GM18868 (cell line): Measurements from ENCODE around the gene FABP6.
"Not testable (repeated sequence)": the region's sequence is repeated elsewhere in the genome, so short reads cannot be mapped to it uniquely, and the experiment has no call there.

Experiments
- ATAC-seq: cut with Tn5 transposase; IDR thresholded peaks from one replicate; pipeline ENCODE4 v1.9.1; 2021; ENCODE audit warnings: mild to moderate bottlenecking, moderate library complexity; ENCODE audit not compliant: unreplicated experiment

Gene FABP6

DNA sequence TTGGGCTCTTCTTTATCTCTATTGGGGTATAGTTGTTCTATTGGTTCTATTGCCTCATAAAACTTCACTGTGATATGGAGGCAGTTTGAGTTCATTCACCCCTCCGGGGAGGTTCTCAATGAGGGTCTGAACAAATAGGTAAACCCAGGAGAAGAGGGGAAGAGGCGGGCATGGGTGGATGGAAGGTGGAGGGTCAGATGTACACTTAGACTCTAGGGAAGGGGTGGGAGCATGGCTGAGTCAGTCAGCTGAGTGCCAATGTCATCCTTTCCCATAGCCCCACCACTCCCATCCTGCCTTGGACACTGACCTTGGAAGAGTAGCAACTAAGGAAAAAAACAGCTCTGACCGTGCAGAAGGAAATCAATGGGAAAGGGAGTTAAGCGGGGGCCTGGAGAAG is 9.9 kb upstream of the FABP6 start:
- ATAC-seq, result no peak

DNA sequence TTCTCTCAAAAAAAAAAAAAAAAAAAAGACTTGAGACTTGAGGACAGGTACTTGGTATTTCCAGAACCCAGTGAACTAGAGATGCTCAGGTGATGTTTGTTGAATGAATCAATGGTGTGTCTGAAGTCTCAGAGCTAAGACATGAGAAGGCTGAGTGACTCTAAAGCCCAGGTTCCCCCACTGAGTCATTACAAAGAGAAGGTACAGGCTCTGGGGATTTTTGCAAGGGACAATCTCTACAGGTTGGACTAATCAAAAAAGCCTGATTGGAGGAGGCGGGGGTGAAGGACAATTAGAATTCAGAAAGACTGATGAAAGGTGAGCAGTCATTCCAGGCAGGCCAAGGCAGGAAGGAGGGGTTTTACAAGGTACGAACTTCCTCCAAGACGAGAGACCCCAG is 8.2 kb upstream of the FABP6 start:
- ATAC-seq, result peak; percentile 88

DNA sequence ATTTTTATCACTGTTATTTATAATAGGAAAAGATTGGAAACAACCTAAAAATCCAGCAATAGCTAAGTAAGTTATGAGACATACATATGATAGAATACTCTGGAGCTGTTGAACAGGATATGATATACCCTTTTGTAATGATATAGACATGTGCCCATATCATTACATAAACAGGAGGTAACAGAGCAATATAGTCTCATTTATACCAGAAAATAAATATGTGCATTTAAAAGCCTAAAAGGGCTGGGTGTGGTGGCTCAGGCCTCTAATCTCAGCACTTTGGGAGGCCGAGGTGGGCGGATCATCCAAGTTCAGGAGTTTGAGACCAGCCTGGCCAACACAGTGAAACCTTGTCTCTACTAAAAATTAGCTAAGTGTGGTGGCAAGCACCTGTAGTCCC is 2.3 kb upstream of the FABP6 start:
- no peak for ATAC-seq

DNA sequence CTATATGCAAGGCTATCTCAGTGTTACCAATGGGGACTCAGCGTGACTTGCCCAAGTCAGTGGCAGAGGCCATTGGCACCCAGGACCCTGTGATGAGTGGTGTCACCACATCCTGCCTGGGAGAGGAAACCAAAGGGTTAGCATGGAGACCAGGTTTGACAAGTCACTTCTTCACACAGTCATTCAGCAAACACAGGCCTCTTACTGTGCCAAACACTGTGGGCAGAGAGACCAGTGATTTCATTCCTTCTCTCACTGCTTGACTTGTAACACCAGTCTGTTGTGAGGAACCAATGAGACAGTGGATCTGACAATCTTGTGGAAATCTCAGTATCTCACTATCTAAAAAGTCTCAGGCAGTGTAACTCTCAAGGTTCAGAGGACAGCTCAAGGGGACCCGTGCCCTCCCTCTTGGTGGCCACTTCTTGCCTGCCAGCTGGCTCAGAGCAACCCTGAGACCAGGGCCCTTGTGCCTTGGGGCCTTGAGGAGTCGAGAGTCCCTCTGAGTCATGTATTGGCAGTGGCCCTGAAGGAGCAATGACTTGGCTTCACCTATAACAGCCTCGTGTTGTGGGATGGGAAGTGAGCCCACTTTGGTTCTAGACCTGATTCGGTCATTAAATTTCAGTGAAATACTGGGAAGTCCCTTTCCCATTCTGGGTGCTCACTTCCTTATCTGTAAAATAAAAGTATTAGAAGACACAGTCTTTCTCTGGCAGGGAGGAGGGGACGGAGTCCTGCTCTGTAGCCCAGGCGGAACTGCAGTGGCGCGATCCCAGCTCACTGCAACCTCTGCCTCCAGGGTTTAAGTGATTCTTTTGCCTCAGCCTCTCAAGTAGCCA is 1.6 kb downstream of the FABP6 start:
- peak; percentile 71 for ATAC-seq

DNA sequence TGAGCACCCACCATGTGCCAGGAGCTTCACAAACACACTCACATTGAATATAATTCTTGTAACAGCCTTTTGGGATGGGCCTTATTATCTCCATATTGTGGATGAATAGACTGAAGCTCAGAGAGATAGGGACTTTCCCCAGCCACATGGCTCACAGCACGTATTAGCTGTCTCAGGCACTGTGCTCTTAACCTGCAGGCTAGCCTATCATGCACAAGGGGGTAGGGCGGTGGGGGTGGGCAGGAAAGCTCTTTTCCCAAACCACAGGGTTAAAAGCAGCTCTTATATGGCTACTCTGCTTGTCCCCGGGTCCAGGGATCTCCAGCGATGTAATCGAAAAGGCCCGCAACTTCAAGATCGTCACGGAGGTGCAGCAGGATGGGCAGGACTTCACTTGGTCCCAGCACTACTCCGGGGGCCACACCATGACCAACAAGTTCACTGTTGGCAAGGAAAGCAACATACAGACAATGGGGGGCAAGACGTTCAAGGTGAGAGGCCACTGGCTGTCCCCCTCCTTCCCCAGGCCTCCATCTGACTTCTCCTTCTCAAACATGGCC is 2.6 kb downstream of the FABP6 start:
- peak; percentile 51 for ATAC-seq

DNA sequence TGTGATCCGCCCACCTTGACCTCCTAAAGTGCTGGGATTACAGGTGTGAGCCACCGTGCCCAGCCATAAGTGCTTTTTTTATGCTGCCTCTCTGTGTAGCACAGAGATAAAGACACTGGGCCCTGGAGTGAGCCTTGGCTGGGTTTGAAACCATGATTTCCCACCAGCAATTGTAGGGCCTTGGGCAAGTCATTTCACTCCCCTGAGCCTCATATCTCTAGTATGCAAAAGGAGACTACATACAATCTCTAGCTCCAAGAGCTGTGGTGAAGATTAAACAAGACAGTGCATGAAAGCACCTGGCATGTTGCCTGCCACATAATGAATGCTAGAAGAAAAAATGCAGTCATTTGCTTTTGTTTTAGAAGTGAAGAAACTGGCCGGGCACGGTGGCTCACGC is 3.9 kb downstream of the FABP6 start:
- peak; percentile 43 for ATAC-seq

DNA sequence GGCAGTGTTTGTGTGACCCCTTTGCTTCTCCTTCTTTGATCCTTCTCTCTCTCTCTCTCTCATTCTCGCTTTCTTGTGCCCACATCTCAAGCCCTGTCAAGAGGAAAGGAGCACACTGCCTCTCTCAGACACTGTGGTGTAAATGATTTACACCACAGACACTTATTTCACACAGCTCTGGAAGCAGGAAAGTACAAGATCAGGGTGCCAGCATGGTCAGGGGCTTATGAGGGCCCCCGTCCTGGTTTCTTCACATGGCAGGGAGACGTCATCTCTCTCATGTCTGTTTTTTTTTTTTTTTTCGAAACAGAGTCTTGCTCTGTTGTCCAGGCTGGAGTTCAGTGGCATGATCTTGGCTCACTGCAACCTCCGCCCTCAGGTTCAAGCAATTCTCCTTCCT is 6.4 kb downstream of the FABP6 start:
- no peak for ATAC-seq

DNA sequence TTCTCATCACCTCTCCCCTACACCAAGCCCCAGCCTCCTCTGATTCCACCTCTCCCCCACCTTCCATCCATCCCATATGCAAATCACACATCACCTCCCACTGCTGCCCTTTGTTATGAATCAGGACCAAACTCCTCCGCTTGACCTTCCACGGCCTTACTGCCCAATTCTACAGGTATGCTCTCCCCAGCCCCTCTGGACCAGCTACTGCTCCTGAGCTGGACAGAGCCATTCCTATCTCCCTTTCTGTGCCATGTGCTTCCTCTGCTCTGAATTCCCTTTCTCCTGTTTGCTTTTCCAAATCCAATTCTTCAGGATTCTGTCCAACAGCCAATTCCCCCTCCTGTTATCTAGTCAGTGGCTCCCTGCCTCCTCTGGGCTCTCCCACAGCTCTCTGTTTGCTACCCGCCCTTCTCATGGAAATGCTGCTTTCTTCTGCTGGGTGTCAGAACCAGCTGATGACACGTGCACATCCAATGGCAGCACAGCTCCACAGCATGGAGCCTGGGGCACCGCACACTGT is 8.3 kb downstream of the FABP6 start:
- no peak for ATAC-seq

DNA sequence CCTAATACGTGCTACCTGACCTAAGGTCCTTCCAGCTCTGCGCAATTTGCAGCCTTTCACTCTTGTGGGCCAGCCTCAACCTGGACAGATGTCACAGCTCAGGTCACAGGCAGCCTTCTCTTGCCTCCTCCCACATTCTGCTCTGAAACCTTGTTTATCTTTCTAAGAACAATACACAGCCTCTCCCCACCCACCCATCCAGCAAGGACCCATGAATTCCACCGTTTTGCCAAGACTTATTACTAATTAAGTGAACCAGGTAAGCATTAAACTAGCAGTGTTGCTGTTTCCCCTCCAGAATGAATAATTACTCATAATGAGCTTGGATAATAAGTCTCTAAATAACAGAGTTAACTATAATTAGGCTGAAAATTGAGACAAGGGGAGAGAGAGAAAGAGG is 11.0 kb downstream of the FABP6 start:
- no peak for ATAC-seq

DNA sequence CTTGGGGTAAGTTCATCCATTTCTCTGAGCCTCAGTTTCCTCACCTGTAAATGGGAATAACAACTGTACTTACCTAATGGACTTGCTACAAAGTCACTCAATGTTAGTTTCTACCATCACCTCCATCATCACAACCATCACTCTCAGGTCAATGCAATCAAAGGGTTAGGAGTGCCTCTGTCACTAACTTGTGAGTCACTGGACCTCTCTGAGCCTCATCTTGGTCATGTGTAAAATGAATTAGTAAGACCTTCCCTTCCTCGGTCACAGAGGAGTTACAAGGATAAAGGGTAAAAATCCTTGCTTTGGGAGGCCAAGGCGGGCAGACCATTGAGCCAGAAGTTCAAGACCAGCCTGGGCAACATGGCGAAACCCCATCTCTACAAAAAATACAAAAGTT is 12.8 kb downstream of the FABP6 start:
- ATAC-seq, result no peak

DNA sequence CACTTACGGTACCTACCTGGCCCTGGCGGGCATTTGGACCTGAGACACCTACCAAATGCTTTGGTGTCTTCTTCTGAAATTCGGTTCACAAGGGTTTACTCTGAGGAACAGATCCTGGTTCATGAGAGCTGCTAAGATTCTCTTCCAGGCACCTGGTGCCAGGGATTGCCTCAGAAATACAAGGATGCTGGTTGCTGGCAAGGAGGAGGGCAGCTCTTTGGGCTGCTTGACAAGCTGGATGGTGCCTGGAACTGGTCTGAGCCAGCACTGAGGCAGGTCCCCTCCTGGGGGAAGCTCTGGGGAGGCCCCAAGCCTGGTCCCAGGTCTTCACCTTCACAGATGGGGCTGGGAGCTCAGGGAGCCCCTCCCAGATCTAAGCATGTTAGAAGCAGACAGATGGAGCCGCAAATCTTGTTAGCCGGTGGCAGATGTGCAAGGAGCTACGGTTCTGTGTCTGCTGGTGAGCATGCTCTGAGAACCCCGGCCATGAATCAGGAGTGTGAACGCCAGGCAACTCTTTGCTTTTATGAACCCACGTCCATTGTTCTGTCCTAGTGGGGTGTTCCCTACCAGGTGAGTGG is 16.3 kb downstream of the FABP6 start:
- no peak for ATAC-seq

DNA sequence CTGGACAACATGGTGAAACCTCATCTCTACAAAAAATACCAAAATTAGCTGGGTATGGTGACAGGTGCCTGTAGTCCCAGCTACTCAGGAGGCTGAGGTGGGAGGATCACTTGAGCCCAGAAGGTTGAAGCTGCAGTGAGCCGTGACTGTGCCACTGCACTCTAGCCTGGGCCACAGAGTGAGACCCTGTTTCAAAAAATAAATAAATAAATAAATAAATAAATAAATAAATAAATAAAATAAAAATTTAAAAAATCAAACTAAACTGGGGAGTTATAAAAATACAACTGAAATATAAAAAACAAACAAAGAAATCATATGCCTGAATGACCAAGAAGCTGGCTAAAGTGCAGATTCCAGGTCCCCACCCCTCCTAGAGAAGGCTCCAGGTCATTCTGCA is 20.3 kb downstream of the FABP6 start:
- not testable (repeated sequence) for ATAC-seq

DNA sequence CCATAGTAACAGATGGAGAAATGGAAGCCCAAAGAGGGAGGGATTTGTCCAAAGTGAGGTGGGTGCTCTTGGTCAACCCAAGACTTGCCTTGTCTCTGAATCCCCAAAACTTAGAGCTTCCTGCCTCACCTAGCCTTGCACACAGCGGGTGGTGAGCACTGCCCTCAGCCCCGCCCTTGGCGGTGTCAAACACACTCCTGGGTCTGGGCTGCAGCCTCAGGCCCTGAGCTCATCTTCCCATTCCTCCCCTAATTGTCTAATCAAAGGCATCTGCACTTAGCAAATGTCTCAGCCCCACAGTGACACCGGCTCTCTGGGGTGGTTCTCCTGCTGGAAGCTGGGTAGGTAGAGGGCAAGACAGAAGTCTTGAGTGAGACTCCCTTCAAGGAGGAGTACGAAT is 20.9 kb downstream of the FABP6 start:
- ATAC-seq, result no peak

DNA sequence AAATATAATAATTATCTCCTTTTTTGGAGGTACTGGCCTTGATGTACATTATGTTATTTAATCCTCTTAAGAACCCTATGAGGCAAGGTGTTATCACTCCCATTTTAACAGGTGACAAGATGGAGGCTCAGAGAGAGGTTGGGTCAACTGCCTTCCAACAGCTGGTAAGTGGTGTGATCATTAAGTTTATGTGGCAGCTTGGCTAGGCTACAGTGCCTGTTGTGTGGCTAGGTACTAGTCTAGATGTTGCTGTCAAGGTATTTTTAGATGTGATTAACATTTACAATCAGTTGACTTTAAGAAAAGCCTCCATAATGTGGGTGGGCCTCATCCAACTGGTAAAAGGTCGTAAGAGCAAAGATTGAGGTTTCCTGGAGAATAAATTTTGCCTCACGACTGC is 21.5 kb downstream of the FABP6 start:
- no peak for ATAC-seq

DNA sequence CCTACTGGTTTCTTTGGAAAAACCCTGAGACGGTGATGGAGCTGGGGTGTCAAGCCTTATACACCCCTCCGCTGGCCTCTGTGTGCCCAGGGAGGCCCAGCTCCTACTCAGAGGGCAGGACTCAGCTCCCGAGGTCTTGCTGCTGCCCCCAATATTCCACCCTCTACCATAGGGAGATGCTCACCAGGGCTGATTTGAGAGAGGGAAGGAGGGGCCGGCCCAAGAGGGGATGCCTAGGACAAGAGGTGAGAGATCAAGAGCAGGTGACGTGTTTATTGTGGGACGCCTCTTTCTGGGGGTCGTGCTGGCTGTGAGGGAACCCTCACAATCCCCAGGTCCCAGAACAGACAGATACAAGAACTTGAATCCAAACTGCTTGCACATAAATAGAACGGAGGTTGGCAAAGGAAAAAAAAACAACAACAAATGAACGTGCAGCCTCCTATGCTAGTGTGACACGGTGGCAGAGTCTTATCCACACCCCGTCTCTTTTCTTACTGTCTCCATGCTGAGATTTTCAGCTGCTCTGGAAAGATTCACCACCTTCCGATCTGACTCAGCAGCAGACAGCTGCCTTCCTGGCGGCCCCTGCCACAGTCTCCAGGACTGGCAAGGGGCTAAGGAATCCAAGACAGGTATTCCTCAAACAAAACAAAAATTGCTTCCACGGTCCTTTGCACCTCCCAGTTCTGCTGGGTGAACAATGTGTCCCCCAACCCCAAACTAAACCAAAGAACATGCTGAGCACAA is 22.3 kb downstream of the FABP6 start:
- ATAC-seq, result no peak

DNA sequence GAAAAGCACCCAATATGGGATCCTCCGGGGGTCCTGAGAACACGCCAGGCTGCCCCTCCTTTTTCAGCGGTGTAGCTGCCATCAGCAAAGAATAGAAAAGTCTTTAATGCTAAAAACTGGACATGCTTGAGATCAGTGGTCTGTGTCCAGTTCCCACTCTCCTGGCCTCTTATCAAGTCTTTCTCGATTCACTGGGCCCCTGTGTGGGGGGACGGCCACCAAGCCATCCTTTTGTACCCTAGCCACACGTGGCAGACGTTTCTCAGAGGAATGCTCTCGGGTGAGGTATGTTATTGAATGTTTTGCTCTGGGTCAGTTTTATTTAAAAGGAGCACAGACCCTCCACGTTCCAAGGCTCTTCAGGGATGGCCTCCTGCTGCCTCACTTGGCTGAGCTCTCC is 23.6 kb downstream of the FABP6 start:
- no peak for ATAC-seq

DNA sequence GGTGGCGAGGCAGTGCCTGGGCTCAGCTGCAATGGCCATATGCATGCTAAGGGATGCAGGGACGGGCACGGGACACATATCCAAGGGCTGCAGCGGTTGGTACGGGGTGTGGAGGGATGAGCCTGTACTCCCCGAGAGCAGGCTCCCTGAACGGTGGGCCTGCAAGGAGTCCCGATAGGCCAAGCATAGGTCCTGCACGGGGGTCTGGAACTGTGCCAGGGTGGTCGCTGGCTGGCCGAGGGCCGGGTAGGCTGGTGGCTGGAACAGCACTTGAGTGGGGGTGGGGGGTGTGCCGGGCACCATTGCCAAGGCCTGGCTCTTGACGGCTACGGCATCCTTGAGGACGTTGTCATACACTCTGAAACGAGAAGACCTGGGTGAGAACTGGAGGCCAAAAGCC is 24.1 kb downstream of the FABP6 start:
- ATAC-seq, result no peak

DNA sequence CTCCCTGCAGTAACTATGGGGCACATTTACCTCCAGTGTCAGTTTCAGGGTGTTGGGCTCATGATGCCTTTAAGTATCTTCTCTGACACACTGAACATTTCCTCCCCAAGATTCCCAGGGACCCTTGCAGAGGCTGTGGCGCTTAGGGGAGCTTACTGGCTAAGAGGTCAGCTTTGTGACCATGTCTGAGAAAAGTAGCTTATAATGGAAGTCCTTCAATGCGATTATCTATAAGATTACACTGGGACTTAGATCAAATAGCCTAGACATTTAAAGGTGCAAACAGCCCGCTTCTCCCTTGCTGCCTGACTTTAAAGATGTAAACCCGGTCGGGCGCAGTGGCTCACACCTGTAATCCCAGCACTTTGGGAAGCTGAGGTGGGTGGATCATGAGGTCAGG is 25.4 kb downstream of the FABP6 start:
- no peak for ATAC-seq

DNA sequence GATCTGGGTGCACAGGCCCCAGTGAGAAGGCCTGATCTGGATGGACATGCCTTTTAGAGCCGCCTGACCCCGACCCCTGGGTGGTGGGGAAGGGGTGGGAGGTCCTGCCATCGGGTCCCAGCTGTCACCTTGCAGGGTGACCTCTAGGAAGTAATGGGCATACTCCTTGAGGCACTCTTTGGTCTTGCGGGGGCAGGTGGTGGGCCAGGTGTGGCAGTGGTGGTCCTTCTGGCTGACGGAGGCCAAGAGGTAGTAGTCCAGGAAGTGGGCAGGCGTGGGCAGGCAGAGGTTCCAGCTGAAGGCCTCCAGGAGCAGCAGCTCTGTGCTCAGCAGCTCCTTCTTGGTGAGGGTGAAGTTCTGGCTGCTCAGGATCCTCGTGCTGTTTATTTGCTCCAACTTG is 30.0 kb downstream of the FABP6 start:
- no peak for ATAC-seq

DNA sequence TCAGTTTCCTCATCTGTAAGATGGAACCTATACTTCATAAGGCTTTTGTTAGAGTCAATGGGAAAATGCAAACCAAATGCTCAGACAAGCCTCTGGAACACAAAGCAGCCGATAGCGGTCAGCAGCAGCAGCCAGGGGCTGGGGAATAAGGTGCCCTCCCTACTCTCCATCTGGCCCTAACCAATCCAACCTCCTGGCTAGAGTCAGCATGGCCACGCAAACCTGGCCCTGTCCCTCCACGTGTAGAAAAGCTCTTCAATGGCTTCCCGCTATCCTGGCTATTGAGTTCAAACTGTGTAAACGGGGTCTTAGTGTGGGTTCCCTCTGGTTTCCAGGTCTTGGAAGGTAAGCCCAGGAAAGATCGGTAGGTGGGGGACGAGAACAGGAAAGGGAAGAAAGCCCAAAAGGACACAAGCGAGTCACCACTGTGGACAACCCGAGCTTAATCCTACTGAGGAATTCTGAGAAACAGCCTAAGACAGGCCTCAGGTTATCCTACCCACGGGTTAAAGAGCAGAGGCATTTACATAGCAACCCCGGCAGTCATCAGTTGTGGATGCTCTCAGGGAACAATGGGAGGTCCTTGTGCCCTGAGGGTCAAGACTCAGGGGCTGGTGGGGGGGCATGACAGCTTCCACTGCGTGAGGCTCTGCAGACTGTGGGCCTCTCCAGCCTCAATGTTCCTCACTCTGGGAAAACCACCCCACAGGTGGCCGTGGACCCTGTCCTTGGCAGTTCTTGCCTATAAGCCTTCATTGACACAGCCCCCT is 30.9 kb downstream of the FABP6 start:
- ATAC-seq, result no peak
